ENCODE measurements around the gene MPDZ. TPM values are rescaled to one million over a fixed set of nuclear protein-coding genes. Genes with fewer than 3 reads are reported as not detected.

The MPDZ gene
- total RNA-seq, 4 donors from 2014 or later: 59.5 to 105 (median 74.3) TPM

- Histone ChIP-seq H3K27me3 (no peaks in the 10 kb centered on the region), H3K4me1 (peaks cover 6 to 17% (median 12%) of the 10 kb centered on the region in 4 donors)
- no peak for TF ChIP-seq EP300 (IDR thresholded peaks at IDR 0.05)
- TF ChIP-seq POLR2AphosphoS5 (IDR thresholded peaks at IDR 0.05): no peak
- no peak for TF ChIP-seq CTCF (IDR thresholded peaks at IDR 0.05)
- TF ChIP-seq POLR2A (IDR thresholded peaks at IDR 0.05; ENCODE audit: low read depth): no peak
These were observed 139.8 kb downstream of the MPDZ start for GRCh38 chr9:13139641-13140171.

GRCh38 chr9:13137426-13137825, 142.1 kb downstream of the MPDZ start:
- H3K4me3 ChIP-seq: no peak overlapping the region
- intact Hi-C loops (cut with DNase I): no loop called here
- peaks cover 22 to 70% (median 55%) of the 10 kb centered on the region in 4 donors for H3K36me3 ChIP-seq

More at GRCh38 chr9:13139641-13140171, 139.8 kb downstream of the MPDZ start:
- Histone ChIP-seq H3K4me3 (no peak overlapping the region), H3K27ac (replicated peaks in 1 of 4) (no peak overlapping the region), H3K9me3 (no peaks in the 10 kb centered on the region), H3K36me3 (peaks cover 15 to 47% (median 38%) of the 10 kb centered on the region in 4 donors)
- intact Hi-C loops (cut with DNase I): no loop called here
- no peak for DNase-seq (ENCODE audit: extremely low spot score)
- 45% methylated on average over 2 of the region's 2 CpGs for WGBS

GRCh38 chr9:13131991-13132390, 147.5 kb downstream of the MPDZ start:
- peaks cover 7 to 83% (median 53%) of the 10 kb centered on the region in 4 donors for H3K36me3 ChIP-seq
- intact Hi-C loops (cut with DNase I): no loop called here
- no peak overlapping the region for H3K27ac ChIP-seq (replicated peaks in 1 of 4)
- H3K4me1 ChIP-seq: peaks cover 0 to 18% (median 8%) of the 10 kb centered on the region in 4 donors
- DNase-seq (ENCODE audit: extremely low spot score): no peak
- WGBS: 96% methylated on average over 3 of the region's 3 CpGs
- no peak overlapping the region for H3K4me3 ChIP-seq
- TF ChIP-seq POLR2A (IDR thresholded peaks at IDR 0.05; ENCODE audit: low read depth): no peak
- TF ChIP-seq EP300 (IDR thresholded peaks at IDR 0.05): no peak
- no peaks in the 10 kb centered on the region for H3K9me3 ChIP-seq
- H3K27me3 ChIP-seq: no peaks in the 10 kb centered on the region

More at GRCh38 chr9:13137426-13137825, 142.1 kb downstream of the MPDZ start:
- no peaks in the 10 kb centered on the region for H3K9me3 ChIP-seq
- H3K4me1 ChIP-seq: peaks cover 6 to 9% (median 8%) of the 10 kb centered on the region in 4 donors
- H3K27me3 ChIP-seq: no peaks in the 10 kb centered on the region
- no peak for DNase-seq (ENCODE audit: extremely low spot score)
- no peak for TF ChIP-seq POLR2AphosphoS5 (IDR thresholded peaks at IDR 0.05)
- 90% methylated on average over 1 of the region's 1 CpG for WGBS
- H3K27ac ChIP-seq (replicated peaks in 1 of 4): no peak overlapping the region

GRCh38 chr9:13131416-13131815, 148.1 kb downstream of the MPDZ start:
- peaks cover 7 to 77% (median 51%) of the 10 kb centered on the region in 4 donors for H3K36me3 ChIP-seq

GRCh38 chr9:13128266-13128860, 151.1 kb downstream of the MPDZ start:
- intact Hi-C loops (cut with DNase I): no loop called here
- Histone ChIP-seq H3K4me1 (peaks cover 0 to 33% (median 12%) of the 10 kb centered on the region in 4 donors), H3K4me3 (no peak overlapping the region), H3K9me3 (no peaks in the 10 kb centered on the region), H3K36me3 (peaks cover 9 to 73% (median 45%) of the 10 kb centered on the region in 4 donors), H3K27ac (replicated peaks in 1 of 4) (no peak overlapping the region), H3K27me3 (no peaks in the 10 kb centered on the region)
- WGBS: 100% methylated on average over 1 of the region's 1 CpG
- no peak for TF ChIP-seq CTCF (IDR thresholded peaks at IDR 0.05)
- TF ChIP-seq EP300 (IDR thresholded peaks at IDR 0.05): no peak
- no peak for TF ChIP-seq POLR2A (IDR thresholded peaks at IDR 0.05; ENCODE audit: low read depth)
- no peak for TF ChIP-seq POLR2AphosphoS5 (IDR thresholded peaks at IDR 0.05)
- no peak for DNase-seq (ENCODE audit: extremely low spot score)

More at GRCh38 chr9:13131416-13131815, 148.1 kb downstream of the MPDZ start:
- TF ChIP-seq CTCF (IDR thresholded peaks at IDR 0.05) (no peak), POLR2AphosphoS5 (IDR thresholded peaks at IDR 0.05) (no peak), EP300 (IDR thresholded peaks at IDR 0.05) (no peak), POLR2A (IDR thresholded peaks at IDR 0.05; ENCODE audit: low read depth) (no peak)
- Histone ChIP-seq H3K4me1 (peaks cover 0 to 22% (median 9%) of the 10 kb centered on the region in 4 donors), H3K4me3 (no peak overlapping the region), H3K27ac (replicated peaks in 1 of 4) (no peak overlapping the region), H3K27me3 (no peaks in the 10 kb centered on the region), H3K9me3 (no peaks in the 10 kb centered on the region)
- DNase-seq (ENCODE audit: extremely low spot score): no peak
- intact Hi-C loops (cut with DNase I): no loop called here
- WGBS: 91% methylated on average over 6 of the region's 6 CpGs

Data from esophagus muscularis mucosa (tissue), 4 donors.